K562 (cell line): ENCODE results near the gene TCF7.

Source experiments
- ETV1 ChIP-seq: fragments of 450-650 bp; conservative IDR thresholded peaks from 2 replicates; pipeline ENCODE4 v1.6.1; 2016; ENCODE audit warnings: missing genetic modification characterization, control low read depth, low read depth, missing compliant biosample characterization
- FOXM1 ChIP-seq, 2 experiments: fragments of 450-650 bp in 1 of 2; sonication (generic) in 1 of 2; formaldehyde crosslinking in 1 of 2; IDR thresholded peaks; 2 replicates each; pipeline versions ENCODE4 v1.6.1 to v1.9.0; 2017 to 2022; ENCODE audit warnings: low read depth in 2 of 2, mild to moderate bottlenecking in 2 of 2, missing genetic modification reagents in 1 of 2, moderate library complexity in 1 of 2
- MCM2 ChIP-seq: fragments of 450-650 bp; IDR thresholded peaks from 2 replicates; pipeline ENCODE4 v1.6.1; 2017; ENCODE audit warnings: low read depth, mild to moderate bottlenecking
- ZBTB7A ChIP-seq: IDR thresholded peaks from 2 replicates; pipeline ENCODE4 v1.6.1; 2011; ENCODE audit warnings: low read depth, mild to moderate bottlenecking, low read length, moderate library complexity, borderline replicate concordance; ENCODE audit not compliant: control insufficient read depth
- TF ChIP-seq, protein P1 (sequence below), 3 experiments: IDR thresholded peaks in 2 of 3; conservative IDR thresholded peaks in 1 of 3; 2 replicates each; pipeline ENCODE4 v1.5.1; 2011 to 2012; ENCODE audit warnings: low read length in 3 of 3, mild to moderate bottlenecking in 3 of 3, control low read depth in 2 of 3, improper control_type of control experiment in 1 of 3, inconsistent platforms in 1 of 3, low read depth in 1 of 3, mixed read lengths in 1 of 3, moderate library complexity in 1 of 3; ENCODE audit not compliant: insufficient read depth in 2 of 3

GRCh38 chr5:134088291-134088690 lies 26.2 kb upstream of the TCF7 start:
- TF ChIP-seq ZBTB7A (no peak), MCM2 (no peak), FOXM1 (IDR thresholded peaks at IDR 0.05; ENCODE audit: low read depth) (no peak), FOXM1 (CRISPR knock-in tag; IDR thresholded peaks at IDR 0.05; ENCODE audit: low read depth) (no peak), ETV1 (no peak)
- TF ChIP-seq, protein P1, sequence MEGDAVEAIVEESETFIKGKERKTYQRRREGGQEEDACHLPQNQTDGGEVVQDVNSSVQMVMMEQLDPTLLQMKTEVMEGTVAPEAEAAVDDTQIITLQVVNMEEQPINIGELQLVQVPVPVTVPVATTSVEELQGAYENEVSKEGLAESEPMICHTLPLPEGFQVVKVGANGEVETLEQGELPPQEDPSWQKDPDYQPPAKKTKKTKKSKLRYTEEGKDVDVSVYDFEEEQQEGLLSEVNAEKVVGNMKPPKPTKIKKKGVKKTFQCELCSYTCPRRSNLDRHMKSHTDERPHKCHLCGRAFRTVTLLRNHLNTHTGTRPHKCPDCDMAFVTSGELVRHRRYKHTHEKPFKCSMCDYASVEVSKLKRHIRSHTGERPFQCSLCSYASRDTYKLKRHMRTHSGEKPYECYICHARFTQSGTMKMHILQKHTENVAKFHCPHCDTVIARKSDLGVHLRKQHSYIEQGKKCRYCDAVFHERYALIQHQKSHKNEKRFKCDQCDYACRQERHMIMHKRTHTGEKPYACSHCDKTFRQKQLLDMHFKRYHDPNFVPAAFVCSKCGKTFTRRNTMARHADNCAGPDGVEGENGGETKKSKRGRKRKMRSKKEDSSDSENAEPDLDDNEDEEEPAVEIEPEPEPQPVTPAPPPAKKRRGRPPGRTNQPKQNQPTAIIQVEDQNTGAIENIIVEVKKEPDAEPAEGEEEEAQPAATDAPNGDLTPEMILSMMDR (IDR thresholded peaks at IDR 0.05 in 2 of 3, conservative IDR thresholded peaks at IDR 0.05 in 1 of 3; ENCODE audit: insufficient read depth in 2 of 3, low read depth in 1 of 3, low read length in 3 of 3): no peak
